NCI-H345 (cell line): ENCODE data around the gene RALGPS1.

ENCODE experiments used
- DNase-seq: peaks from one replicate; lab custom pipeline; 2025; lab: John Stamatoyannopoulos, UW

Gene RALGPS1

GRCh38 chr9:126956917-126957686 lies 42.5 kb downstream of the RALGPS1 start:
- DNase-seq, result peak; percentile 85

GRCh38 chr9:126957687-126958053 lies 43.1 kb downstream of the RALGPS1 start:
- DNase-seq, result no peak

- no peak for DNase-seq
Measured at GRCh38 chr9:126959336-126959735, 44.8 kb downstream of the RALGPS1 start.

GRCh38 chr9:126959917-126960316 lies 45.3 kb downstream of the RALGPS1 start:
- no peak for DNase-seq

GRCh38 chr9:126962336-126962735 lies 47.8 kb downstream of the RALGPS1 start:
- DNase-seq, result no peak

- no peak for DNase-seq
Measured at GRCh38 chr9:126965077-126965476, 50.5 kb downstream of the RALGPS1 start.

- DNase-seq, result peak; percentile 24
Measured at GRCh38 chr9:126965541-126966428, 51.2 kb downstream of the RALGPS1 start.

- DNase-seq, result no peak
Measured at GRCh38 chr9:126971261-126971660, 56.7 kb downstream of the RALGPS1 start.

- no peak for DNase-seq
Measured at GRCh38 chr9:126973651-126974529, 59.3 kb downstream of the RALGPS1 start.

- no peak for DNase-seq
Measured at GRCh38 chr9:126974594-126974993, 60.0 kb downstream of the RALGPS1 start.

GRCh38 chr9:126975327-126976220 lies 61.0 kb downstream of the RALGPS1 start:
- DNase-seq, result no peak

- no peak for DNase-seq
Measured at GRCh38 chr9:126979461-126979860, 64.9 kb downstream of the RALGPS1 start.

- DNase-seq, result no peak
Measured at GRCh38 chr9:126980231-126980630, 65.6 kb downstream of the RALGPS1 start.

- DNase-seq, result no peak
Measured at GRCh38 chr9:126981218-126981617, 66.6 kb downstream of the RALGPS1 start.

GRCh38 chr9:126982215-126983002 lies 67.8 kb downstream of the RALGPS1 start:
- no peak for DNase-seq

GRCh38 chr9:126983767-126984166 lies 69.2 kb downstream of the RALGPS1 start:
- DNase-seq, result no peak

GRCh38 chr9:126984969-126985368 lies 70.4 kb downstream of the RALGPS1 start:
- no peak for DNase-seq

GRCh38 chr9:126985870-126986498 lies 71.4 kb downstream of the RALGPS1 start:
- peak; percentile 92 for DNase-seq

- DNase-seq, result no peak
Measured at GRCh38 chr9:126986506-126986951, 71.9 kb downstream of the RALGPS1 start.

GRCh38 chr9:126988857-126989256 lies 74.3 kb downstream of the RALGPS1 start:
- no peak for DNase-seq
